ENCODE data around the gene GPR156. TPM values are rescaled to one million over a fixed set of nuclear protein-coding genes. Genes with fewer than 3 reads are reported as not detected.

GPR156 gene
- total and polyA plus RNA-seq, 2 donors (not counting 3 experiments of a cell fraction or from before 2014, with no cell fraction given) = 0.14 to 0.27 TPM

DNA sequence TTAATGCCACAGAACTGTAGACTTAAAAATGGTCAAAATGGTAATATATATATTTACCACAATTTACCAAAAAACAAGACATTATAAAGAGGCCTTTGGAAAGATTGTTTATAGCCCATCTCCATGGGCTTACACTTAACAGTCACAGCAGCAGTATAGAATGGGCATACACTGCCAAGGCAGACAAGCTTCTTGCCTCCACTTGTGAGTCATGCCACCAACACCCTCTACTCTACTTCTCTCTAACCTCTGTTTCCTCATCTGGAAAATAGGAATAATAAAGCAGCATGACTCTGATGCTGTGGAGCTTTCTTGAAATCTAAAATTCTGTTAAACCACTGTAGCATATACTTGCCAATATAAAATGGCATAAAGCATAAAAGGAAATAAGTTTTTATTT, 14.4 kb upstream of the GPR156 start:
- no peak for FAIRE-seq
- no peak for TF ChIP-seq CTCF (IDR thresholded peaks at IDR 0.05; ENCODE audit: extremely low read depth in 1 of 2, insufficient read depth in 1 of 2, low read depth in 1 of 2, low read length in 2 of 2)
- no peak for TF ChIP-seq GATA2 (IDR thresholded peaks at IDR 0.05; ENCODE audit: insufficient read depth, insufficient read length, low read depth, low read length)
- no peak for TF ChIP-seq POLR2AphosphoS5 (IDR thresholded peaks at IDR 0.05; ENCODE audit: insufficient read depth, low read depth, low read length)
- TF ChIP-seq EZH2 (IDR thresholded peaks at IDR 0.05; ENCODE audit: borderline replicate concordance, low read depth, low read length, severe bottlenecking) = no peak
- TF ChIP-seq FOS (IDR thresholded peaks at IDR 0.05; ENCODE audit: borderline replicate concordance, insufficient read depth, low read length) = no peak
- TF ChIP-seq JUN (IDR thresholded peaks at IDR 0.05; ENCODE audit: borderline replicate concordance, insufficient read depth, insufficient read length, low read depth) = no peak
- TF ChIP-seq, protein P1, sequence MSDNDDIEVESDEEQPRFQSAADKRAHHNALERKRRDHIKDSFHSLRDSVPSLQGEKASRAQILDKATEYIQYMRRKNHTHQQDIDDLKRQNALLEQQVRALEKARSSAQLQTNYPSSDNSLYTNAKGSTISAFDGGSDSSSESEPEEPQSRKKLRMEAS (IDR thresholded peaks at IDR 0.05; ENCODE audit: insufficient read depth, insufficient read length) = no peak
- TF ChIP-seq POLR2A (IDR thresholded peaks at IDR 0.05; ENCODE audit: low read depth, low read length) = no peak
- no peak for TF ChIP-seq MYC (IDR thresholded peaks at IDR 0.05; ENCODE audit: low read depth, low read length)
- H3K9me3 ChIP-seq (replicated peaks; ENCODE audit: control insufficient read depth, insufficient read depth, low read length) = no peaks in the 10 kb centered on the region
- H3K9me1 ChIP-seq (replicated peaks; ENCODE audit: control insufficient read depth, extremely low read depth, insufficient read depth, low read length) = no peaks in the 10 kb centered on the region
- no peak overlapping the region for H2AFZ ChIP-seq (ENCODE audit: low read depth, low read length)
- H3K79me2 ChIP-seq (ENCODE audit: control insufficient read depth, insufficient read depth, low read length) = no peaks in the 10 kb centered on the region
- H3K4me3 ChIP-seq (replicated peaks in 1 of 3; ENCODE audit: insufficient read depth in 1 of 3, low read depth in 1 of 3, low read length in 3 of 3) = no peak overlapping the region
- dilution Hi-C loops (cut with MboI; ENCODE audit: extremely low pct_ligation_motif_present, low sequenced_read_pairs) (no loop called here), intact Hi-C loops (cut with micrococcal nuclease) (no loop called here)
- no peak for DNase-seq (ENCODE audit: low read depth, low spot score)
- CTCF ChIA-PET = interaction anchor here (1.7 kb wide), 1 partner anchor 10 kb away, joined by 5 read pairs; no protein-coding TSS in a partner anchor
- H3K4me1 ChIP-seq (ENCODE audit: control insufficient read depth, extremely low read depth, insufficient read depth, low read length) = no peaks in the 10 kb centered on the region
- no TSS peak for BruUV-seq (replicated peaks)
- H4K20me1 ChIP-seq (replicated peaks; ENCODE audit: control insufficient read depth, extremely low read depth, insufficient read depth, low read length) = no peaks in the 10 kb centered on the region
- no peak overlapping the region for H3K9ac ChIP-seq (replicated peaks; ENCODE audit: extremely low read depth, insufficient read depth, low read length)
- no peaks in the 10 kb centered on the region for H3K27me3 ChIP-seq (ENCODE audit: control insufficient read depth in 2 of 2, insufficient read depth in 2 of 2, low read length in 2 of 2)
- no peaks in the 10 kb centered on the region for H3K36me3 ChIP-seq (ENCODE audit: control insufficient read depth in 2 of 2, extremely low read depth in 1 of 2, insufficient read depth in 2 of 2, low read length in 2 of 2)
- H3K27ac ChIP-seq (ENCODE audit: insufficient read depth, low read depth, low read length) = no peak overlapping the region
- H3K4me2 ChIP-seq (ENCODE audit: insufficient read depth, low read length) = no peak overlapping the region
- POLR2A ChIA-PET = no interaction called here

Measured in endothelial cell of umbilical vein (primary cell).